GM18520 (cell line): ENCODE results near the gene MN1.
"Not testable (repeated sequence)": the region's sequence is repeated elsewhere in the genome, so short reads cannot be mapped to it uniquely, and the experiment has no call there.

Experiments
- ATAC-seq: cut with Tn5 transposase; IDR thresholded peaks from one replicate; pipeline ENCODE4 v1.9.1; 2021; ENCODE audit not compliant: unreplicated experiment

MN1 gene

DNA sequence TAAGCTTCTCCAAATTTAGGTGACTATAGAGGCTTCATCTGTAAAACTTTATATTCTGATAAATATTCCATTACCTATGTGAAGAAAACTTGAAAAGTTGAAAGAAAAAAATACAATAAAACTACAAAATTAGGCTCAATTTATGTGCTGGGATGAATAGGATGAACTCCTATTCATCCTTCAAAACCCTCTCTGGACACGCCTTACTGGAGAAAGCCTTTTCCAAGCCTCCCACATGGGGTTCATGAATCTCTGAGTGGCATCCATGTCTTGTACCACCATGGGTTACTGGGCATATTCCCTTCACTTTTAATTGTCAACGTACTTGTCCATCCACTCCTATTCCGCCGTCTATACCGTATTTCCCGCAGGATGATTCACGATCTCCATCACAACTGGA, 55.7 kb downstream of the MN1 start:
- ATAC-seq = no peak

DNA sequence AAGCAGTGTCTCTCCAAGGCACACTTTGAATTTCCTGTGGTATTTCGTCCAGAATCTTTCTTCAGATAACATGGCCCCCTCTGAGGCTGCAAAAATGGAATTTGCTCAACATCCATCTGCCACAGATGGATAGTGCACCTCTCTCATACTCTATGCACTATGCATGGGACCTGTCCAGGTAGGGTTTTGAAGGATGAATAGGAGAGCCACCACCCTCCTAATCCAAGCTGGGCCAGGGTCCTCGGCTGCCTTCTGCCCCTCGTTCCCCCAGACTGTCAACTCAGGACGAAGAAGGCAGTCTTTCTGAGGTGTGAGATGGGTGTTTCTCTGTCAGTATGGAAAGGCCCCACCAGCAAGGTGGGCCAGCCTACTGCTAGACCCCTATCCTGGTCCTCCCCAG, 56.4 kb downstream of the MN1 start:
- ATAC-seq = no peak

DNA sequence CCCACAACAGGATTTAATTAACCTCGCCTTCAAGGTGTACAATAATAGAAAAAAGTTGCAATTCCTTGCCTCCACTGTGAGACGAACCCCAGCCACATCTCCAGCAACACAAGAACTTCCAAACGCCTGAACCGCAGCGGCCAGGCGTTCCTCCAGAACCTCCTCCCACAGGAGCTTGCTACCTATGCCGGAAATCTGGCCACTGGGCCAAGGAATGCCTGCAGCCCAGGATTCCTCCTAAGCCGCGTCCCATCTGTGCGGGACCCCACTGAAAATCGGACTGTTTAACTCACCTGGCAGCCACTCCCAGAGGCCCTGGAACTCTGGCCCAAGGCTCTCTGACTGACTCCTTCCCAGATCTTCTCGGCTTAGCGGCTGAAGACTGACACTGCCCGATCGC, 57.5 kb downstream of the MN1 start:
- not testable (repeated sequence) for ATAC-seq

DNA sequence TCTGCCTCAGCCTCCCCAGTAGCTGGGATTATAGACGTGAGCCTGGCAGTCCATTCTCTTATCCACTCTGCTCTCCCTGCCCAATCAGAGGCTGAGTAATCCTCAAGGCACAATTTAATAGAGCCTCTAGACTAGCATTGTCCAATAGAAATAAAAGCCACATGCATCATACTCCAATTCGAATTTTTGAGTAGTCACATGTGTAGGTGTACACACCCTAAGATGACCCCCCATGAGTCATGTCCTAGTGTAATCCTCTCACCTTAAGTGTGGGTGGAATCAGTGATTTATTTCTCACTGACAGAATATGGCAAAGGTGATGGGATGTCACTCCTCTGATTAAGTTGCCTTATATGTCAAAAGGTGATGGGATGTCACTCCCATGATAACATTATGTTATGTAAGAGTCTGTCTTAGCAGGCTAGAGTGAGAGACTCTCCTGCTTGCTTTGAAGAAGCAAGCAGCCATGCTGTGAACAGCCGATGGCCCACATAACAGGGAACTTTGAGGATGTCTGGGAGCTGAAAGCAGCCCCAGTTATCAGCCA, 61.3 kb downstream of the MN1 start:
- no peak for ATAC-seq

DNA sequence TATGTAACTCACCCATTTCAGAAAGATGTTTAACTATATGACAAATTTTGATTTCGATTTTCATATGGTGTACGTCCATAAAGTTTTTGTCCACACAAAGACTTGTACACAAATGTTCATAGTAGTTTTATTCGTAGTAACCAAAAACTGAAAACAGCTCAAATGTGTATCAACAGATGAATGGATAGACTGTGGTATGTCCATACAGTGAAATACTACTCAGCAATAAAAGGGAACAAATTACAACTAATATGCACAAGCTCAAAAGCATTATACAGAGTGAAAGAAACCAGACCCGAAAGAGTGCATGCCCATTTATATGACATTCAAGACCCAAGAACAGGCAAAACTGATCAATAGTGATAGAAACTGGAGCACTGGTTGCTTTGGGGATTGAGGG, 64.0 kb downstream of the MN1 start:
- no peak for ATAC-seq

DNA sequence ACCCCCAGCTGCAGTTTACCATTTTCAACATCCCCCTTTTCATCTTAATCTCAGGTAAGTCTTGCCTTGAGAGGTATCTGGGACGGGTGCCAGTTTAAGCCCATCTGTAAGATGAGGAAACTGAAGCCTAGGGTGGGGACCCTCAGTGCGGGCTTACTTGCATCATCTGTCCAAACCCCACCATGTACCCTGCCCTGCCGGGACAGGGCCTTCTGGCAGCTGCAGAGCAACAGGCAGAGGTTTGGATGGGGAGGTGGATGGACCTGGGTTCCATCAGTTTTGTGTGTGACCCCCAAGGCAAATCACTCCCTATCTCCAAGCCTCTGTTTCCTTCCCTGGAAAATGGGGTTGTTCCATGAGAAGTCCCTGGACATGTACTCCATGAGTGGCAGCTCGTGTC, 67.5 kb downstream of the MN1 start:
- ATAC-seq = no peak

DNA sequence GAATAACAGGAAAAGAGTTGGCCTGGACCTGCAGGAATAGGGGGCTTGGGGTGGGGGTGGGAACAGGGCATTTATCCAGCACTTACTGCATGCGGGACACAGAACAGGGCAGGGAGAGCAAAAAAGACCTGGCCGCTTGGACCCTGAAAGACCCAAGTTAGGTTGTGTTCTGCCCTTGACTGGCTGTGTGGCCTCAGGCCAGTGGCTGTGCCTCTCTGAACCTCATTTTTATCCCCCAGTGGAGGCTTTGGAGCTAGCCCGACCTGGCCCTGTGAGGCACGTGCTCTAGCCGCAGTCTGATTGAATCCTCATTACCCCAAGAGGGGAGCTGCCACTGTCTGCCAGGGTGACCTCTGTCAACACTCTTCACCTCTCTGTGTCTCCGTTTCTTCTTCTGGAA, 68.7 kb downstream of the MN1 start:
- no peak for ATAC-seq

DNA sequence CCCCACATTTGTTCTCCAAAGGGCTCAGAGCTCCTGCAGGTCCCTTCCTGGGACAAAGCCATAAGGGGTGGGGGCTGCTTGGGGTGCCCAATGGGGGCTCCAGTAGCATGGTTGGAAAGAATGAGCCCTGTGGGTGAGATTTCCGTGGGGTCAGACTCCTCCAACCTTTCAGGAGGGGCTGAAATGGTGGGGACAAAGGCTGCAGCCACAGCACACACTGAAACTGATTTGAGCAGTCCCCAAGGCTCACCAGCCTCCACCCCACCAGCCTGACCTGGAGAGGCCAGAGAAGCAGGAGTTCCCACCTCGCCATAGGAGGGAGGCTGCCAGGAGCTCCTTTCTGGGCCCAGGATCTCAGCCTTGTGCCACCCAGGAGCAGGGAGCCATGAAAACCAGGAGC, 69.2 kb downstream of the MN1 start:
- ATAC-seq = no peak

DNA sequence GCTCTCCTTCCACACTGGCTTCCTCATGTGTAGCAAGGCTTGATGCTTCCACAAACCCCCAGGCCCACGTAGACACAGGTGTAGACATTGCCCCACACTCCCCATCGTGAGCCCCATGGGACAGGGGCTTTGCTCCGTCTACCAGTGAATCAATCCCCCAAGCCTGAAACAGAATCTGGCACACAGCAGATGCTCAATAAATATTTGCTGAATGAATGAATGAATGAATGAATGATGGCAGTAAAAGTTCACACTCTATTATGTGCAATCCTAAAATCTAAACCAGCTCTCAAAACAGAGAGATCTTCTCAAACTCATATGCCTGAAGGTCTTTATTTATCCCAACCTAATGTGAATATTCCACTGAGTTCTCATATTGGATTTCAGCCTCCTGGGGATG, 69.9 kb downstream of the MN1 start:
- no peak for ATAC-seq

DNA sequence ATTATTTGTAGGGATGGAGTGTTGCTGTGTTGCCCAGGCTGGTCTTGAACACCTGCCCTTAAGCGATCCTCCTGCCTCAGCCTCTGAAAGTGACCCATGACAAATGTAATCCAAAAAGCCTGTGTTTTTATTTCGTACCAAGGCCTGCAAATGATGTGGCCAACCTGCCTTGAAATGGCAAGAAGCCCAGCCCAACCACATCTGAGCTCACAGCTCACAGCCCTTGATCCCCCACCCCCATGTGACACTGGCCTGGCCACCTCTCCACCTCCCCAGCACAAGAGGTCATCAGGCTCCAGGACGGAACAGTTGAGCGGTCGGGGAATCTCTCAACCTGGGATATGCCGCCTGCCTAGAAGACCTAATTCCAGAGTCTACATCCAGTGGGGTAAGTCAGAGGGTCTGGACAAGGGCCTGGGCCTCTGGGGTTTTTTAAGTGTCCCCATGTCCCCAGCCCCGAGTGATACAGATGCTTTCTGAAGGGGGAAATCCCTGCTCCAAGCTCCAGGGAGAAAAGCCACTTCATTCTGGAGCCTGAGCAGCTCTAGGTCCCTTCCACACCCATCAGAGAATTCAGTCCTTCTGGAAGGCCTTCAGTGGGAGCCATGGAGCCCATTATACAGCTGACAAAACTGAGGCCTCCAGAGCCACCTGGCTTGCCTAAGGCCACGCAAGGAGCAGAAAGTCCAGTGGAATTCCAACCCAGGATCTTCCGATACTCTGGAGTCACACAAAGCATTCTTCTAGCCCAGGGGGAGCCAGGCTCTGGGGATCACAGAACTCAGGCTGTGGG, 70.7 kb downstream of the MN1 start:
- ATAC-seq = no peak

DNA sequence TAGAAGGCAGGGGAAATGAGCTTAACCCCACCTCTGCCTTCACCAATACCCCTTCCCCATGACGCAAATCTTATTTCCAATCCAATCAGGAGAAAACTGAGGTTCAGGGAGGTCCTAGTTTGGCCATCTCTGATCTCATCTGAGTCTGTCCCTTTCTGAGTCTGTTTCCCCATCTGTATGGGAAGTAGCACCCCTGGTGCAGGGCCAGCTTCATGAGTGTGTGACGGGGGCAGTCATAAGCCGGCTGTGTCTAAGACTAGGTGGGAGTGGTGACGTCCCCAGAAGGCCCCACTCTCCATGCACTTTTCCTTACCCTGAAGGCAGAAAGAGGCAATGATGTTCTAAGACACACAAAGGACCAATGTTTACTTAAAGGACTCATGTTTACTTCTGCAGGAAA, 72.3 kb downstream of the MN1 start:
- no peak for ATAC-seq

DNA sequence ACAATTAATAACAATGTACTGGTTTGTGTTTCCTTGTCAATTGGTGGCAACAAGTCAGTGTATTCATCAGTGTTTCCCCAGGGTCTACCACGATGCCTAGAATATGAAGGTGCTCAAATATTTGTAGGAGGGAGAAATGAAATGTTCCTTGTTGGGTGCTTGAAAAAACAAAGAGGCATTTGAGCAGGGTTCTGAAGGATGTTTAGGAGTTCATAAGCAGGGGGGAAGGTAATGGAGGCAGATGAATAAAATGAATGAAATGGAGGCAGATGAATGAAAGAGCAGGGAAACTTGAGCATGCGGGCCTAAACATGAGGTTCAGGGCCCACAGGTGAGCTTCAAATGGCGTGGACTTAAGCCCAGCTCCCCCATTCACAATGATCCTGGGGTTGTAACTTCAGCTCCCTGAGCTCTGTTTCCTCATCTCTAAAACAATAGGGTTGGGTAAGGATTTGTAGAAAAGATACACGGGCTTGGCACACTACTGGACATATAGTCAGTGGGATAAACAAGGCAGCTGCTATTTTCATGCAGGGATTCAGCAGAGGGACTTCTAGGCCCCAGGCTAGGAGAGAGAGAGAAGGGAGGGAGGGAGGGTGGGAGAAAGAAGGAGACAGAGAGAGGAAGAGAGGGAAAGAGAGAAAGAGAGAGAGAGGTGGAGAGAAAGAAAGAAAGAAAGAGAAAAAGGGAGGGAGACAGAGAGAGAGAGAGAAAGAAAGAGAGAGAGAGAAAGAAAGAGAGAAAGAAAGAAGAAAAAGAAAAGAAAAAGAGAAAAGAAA, 73.7 kb downstream of the MN1 start:
- ATAC-seq = no peak

DNA sequence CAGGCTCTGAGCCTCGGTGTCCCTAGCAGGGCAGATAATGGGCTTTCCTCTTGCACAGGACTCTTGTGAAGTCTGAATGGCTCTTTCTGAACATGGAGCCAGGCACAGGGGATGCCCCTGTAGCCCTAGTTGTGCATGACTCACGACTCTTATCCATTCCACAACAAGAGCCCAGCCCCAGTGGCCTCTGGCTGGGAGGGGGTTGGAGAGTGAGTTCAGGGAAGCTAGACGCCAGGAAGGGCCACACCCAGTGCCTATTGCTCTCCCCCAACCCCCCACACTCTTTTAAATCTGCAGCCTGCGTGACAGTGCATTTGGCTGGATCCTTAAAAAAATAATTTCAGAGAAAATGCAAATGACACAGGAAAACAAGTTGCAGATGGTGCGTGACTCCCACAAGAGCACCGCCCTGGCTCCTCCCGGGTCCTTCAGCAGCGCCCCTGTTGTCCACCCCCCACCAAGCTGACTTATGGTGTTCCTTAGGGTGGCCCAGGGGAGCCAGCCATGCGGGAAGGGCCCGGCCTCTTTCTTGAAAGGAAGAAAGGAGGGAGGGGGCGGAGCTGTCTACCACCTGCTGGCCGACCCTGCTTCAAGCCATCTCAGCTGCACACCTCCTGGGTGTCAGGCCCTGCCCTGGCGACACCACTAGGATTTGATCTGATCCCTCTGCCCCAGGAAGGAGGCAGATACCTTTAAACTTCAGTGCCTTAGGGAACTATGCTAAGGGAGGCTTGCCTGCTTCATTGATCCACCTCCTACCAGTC, 74.7 kb downstream of the MN1 start:
- ATAC-seq = no peak

DNA sequence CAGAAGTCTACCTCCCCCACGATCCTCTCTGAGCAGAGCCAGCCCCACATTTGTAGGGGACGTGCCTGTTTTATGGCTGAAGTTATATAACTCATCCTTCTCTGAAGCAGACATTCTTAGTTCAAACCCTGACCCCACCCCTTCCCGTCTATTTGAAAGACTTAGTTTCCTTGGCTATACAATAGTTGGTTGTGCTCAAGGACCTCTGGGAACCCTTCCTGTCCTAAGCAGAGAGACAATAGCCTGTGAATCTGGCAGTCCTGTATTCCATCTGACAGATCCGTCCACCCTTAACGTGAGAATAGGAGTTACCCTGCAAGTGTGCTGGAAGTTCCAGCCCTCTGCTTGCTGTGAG, 75.2 kb downstream of the MN1 start:
- ATAC-seq = no peak

DNA sequence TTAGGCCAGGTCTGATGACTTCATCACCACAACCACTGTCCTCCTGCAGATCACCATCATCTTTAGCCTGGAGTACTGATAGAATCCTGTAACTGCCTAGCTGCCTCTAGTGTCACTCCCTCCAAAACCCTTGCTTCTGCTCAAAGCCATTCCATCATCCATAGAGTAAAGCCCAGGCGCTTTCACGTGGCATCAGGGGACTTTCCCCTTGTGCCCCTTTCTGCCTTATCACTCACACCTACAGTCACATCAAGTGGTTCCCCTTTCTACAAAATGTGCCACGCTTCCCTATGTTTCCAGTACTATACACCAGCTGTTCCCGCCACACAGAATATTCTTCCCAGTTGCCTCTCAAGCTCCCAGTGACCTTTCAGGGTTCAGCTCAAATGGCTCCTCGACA, 75.9 kb downstream of the MN1 start:
- ATAC-seq = no peak

DNA sequence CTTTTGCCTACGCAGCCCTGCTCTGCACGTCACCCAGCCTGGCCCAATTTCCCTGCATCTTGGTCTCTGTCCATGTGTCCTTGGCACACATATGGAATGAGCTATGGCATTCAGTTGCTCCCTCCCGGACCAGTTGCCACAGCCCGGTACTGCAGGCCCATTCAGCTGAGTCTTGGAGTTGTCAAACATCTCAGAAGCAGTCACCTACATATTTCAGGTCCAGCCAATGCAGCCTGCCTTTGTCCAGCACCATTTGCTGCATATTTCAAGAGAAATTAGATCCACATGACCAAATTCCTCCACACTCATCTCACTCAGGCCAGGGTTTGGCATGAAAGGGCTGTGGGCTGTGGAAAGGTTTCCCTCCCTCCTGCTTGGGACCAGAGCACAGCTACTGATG, 76.8 kb downstream of the MN1 start:
- no peak for ATAC-seq

DNA sequence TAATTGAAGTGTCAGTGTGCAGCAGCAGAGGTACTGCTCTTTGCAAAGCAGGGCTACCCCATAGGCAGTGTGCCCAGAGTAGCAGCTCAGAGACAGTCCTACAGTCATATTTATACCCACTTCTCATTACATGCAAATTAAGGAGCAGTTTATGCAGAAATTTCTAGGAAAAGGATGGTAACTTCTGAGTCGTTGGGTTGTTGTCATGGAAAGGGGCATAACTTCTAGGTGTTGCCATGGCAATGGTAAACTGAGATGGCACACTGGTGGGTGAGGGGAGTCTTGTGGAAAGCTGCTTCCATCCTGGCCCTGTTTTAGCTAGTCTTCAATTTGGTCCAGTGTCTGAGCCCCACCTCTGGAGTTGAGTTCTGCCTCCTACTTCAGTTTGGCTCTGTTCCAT, 77.4 kb downstream of the MN1 start:
- ATAC-seq = no peak

DNA sequence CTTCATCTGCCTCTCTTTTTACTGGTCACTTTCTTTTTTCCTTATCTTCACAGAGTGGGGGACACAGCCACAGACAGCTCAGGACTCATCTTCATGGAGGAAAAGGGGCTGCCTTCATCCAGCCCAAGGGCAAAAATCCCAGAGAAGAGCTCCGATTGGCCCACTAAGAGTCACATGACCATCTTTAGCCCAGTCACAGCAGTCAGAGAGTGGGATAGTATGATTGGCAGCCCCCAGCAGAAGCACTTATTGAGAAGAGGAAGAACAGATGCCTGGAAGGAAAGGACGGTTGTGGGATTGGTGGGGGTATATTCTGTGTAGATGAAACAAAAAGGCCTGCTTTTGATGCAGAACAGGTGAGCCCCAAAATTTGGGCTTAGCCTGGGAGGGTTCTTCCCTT, 77.8 kb downstream of the MN1 start:
- no peak for ATAC-seq

DNA sequence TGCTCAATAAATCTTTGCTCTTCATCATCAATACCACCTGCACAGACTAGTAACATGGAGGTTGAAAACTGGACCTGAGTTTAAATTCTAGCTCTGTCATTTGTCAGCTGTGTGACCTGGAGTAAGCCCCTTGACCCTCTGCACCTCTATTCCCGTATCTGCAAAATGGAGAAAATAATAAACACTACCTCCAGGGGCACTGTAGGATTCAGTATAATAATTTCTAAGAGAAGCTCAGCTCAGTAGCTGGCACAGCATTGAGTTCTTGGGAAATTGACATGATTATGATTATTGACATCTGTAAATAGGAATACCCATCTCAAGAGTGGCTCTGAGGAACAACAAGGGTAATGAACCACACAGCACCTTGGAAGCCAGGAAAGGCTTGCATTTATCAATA, 78.4 kb downstream of the MN1 start:
- no peak for ATAC-seq

DNA sequence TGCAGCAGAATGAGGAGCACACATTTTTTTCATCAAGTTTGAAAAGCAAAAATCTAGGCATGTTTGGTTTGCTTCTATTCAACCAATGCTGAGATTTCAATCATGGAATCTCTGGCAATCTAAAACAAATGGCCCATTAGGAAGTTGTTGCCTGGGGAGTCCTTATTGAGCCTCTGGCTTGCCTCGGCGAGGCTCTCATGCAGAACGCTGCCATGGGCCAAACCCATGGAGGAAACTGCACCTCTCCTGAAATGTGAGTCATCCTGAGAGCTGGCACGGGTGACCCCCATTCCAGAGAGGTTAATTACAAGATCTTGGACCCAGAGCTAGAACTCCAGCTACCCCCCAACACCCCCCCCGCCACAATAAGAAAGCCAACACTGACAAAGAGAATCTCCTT, 80.7 kb downstream of the MN1 start:
- ATAC-seq = no peak

DNA sequence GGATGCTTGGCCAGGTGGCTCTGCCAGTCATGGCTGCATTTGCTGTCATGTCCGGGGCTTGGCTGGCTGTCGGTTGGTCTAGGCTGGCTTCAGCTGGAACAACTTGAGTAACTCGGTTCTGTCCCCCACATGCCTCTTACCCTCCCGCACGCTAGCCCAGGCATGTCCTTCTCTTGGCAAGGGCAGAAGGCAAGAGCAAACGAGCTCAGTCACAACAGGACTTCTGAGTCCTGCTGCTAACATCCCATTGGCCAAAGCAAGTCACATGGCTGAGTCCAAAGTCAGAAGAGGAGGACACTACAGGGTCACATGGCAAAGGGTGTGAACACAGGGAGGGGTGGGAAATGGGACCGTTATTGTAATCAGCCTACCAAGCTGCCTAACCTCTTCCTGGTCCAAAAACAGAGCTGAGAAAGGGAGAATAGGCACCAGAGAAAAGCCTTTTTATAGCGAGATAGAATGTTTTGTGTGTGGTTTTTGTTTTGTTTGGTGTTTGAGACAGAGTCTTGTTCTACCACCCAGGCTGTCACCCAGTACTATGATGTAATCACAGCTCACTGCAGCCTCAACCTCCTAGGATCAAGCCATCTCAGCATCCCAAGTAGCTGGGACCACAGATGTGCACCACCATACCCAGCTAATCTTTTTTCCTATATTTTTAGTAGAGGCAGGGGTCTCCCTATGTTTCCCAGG, 81.9 kb downstream of the MN1 start:
- ATAC-seq = no peak
